IMR-90 (cell line): ENCODE results near the gene ZDBF2.

Source experiments
- FOS ChIP-seq: fragments of 150-350 bp; IDR thresholded peaks from 2 replicates; pipeline ENCODE4 v1.6.1; 2016; ENCODE audit warnings: low read depth, low read length
- POLR2A ChIP-seq: IDR thresholded peaks from 2 replicates; pipeline ENCODE4 v1.6.1; 2012; ENCODE audit warnings: mild to moderate bottlenecking, low read depth, low read length
- RFX5 ChIP-seq: IDR thresholded peaks from 2 replicates; pipeline ENCODE4 v1.8.0; 2012; ENCODE audit warnings: low read depth, mild to moderate bottlenecking, low read length, moderate library complexity
- SMC3 ChIP-seq: fragments of 150-350 bp; IDR thresholded peaks from 2 replicates; pipeline ENCODE4 v1.6.1; 2016; ENCODE audit warnings: low read depth, mild to moderate bottlenecking, antibody characterized with exemption, low read length, moderate library complexity
- TF ChIP-seq, protein P1 (sequence below): conservative IDR thresholded peaks from 2 replicates; pipeline ENCODE4 v1.5.1; 2012; ENCODE audit warnings: mild to moderate bottlenecking, low read depth, low read length, improper control_type of control experiment

DNA sequence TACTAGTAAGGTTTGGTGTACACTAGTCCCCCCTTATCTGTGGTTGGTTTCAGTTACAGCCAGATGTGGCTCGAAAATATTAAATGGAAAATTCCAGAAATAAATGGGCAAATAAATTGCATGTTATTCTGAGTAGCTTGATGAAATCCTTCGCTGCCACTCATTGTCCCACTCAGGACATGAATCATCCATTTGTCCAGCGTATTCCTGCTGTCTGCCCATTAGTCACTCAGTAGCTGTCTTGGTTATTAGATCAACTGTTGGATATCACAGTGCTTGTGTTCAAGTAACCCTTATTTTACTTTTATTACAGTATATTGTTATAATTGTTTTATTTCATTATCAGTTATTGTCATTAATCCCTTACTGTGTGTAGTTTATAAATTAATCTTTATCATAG, 21.7 kb downstream of the ZDBF2 start:
- TF ChIP-seq, protein P1, sequence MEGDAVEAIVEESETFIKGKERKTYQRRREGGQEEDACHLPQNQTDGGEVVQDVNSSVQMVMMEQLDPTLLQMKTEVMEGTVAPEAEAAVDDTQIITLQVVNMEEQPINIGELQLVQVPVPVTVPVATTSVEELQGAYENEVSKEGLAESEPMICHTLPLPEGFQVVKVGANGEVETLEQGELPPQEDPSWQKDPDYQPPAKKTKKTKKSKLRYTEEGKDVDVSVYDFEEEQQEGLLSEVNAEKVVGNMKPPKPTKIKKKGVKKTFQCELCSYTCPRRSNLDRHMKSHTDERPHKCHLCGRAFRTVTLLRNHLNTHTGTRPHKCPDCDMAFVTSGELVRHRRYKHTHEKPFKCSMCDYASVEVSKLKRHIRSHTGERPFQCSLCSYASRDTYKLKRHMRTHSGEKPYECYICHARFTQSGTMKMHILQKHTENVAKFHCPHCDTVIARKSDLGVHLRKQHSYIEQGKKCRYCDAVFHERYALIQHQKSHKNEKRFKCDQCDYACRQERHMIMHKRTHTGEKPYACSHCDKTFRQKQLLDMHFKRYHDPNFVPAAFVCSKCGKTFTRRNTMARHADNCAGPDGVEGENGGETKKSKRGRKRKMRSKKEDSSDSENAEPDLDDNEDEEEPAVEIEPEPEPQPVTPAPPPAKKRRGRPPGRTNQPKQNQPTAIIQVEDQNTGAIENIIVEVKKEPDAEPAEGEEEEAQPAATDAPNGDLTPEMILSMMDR = no peak
- TF ChIP-seq SMC3 (no peak), RFX5 (no peak), FOS (no peak), POLR2A (no peak)
